SK-N-SH treated with all-trans-retinoic acid at 6 μM for 48 hours (cell line): ENCODE data around the gene MAFF.

ENCODE experiments used
- CSDC2 ChIP-seq: fragments of 250-450 bp; sonication (Bioruptor Pico); IDR thresholded peaks from 2 replicates; pipeline ENCODE4 v1.5.0; 2020; ENCODE audit warnings: mild to moderate bottlenecking, moderate library complexity
- OSR1 ChIP-seq: fragments of 250-450 bp; sonication (Bioruptor Pico); IDR thresholded peaks from 2 replicates; pipeline ENCODE4 v1.8.0; 2022; ENCODE audit warnings: moderate library complexity, mild to moderate bottlenecking, inconsistent platforms
- TOX ChIP-seq: fragments of 250-450 bp; sonication (Bioruptor Pico); IDR thresholded peaks from 2 replicates; pipeline ENCODE4 v1.8.0; 2021; ENCODE audit warnings: mild to moderate bottlenecking, moderate library complexity, borderline replicate concordance
- TF ChIP-seq, protein P1 (sequence below): fragments of 250-450 bp; sonication (Bioruptor Pico); IDR thresholded peaks from 2 replicates; pipeline ENCODE4 v1.8.0; 2020; ENCODE audit warnings: mild to moderate bottlenecking, moderate library complexity, borderline replicate concordance

- TF ChIP-seq, protein P1, sequence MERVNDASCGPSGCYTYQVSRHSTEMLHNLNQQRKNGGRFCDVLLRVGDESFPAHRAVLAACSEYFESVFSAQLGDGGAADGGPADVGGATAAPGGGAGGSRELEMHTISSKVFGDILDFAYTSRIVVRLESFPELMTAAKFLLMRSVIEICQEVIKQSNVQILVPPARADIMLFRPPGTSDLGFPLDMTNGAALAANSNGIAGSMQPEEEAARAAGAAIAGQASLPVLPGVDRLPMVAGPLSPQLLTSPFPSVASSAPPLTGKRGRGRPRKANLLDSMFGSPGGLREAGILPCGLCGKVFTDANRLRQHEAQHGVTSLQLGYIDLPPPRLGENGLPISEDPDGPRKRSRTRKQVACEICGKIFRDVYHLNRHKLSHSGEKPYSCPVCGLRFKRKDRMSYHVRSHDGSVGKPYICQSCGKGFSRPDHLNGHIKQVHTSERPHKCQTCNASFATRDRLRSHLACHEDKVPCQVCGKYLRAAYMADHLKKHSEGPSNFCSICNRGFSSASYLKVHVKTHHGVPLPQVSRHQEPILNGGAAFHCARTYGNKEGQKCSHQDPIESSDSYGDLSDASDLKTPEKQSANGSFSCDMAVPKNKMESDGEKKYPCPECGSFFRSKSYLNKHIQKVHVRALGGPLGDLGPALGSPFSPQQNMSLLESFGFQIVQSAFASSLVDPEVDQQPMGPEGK = no peak
- TF ChIP-seq OSR1 (CRISPR knock-in tag) (no peak), CSDC2 (no peak), TOX (CRISPR knock-in tag) (no peak)
Measured at GRCh38 chr22:38213990-38214301, 12.2 kb downstream of the MAFF start.
